Measurements from ENCODE around the gene MORN5. TPM values are rescaled to one million over a fixed set of nuclear protein-coding genes. Genes with fewer than 3 reads are reported as not detected.

MORN5 gene
- total and polyA plus RNA-seq, 10 donors = 1.4 TPM; not detected in 9

DNA sequence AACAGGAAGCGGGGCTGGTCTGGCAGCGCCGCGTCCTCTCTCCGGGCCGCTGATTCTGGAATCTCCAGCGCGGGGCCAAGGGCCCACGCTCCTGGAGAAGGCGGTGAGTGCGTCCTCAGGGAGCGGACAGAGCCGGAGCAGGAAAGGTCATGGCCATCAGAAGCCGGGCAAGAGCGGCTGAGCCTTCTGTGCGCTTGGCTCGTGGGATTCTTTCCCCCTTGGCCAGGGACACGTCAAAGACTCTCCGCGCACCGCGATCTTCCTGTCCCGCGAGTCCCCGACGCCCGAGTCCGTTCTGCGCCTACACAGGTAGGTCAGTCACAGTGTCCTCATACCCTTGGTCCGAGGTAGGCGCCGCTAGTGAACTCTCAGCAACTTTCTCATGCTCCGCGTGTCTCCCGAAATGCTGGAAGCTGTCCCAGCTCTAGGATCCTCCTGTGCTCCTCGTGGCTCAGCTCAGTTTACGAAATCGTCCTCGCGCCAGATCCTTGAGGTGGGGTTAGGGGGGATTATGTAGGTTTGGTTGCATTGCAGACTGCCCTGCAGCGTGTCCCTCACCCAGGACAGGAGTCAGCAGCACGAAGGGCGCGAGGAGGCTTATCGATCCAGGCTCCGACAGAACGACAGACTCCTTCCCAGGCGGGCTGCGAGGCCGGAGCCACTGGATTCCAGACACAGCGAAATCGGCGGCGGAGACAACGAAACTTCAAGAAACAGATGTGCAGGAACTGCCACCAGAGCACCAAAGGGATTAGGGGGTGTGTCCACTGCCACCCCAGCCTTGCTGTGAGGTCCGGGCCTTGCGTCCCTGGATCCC, 60.4 kb downstream of the MORN5 start:
- DNase-seq = no peak
- WGBS, 5 donors = 35 to 40% (median 37%) methylated on average over 42 to 57 of the region's 57 CpGs
- intact Hi-C loops (cut with DNase I; ENCODE audit: low total_unique reads) = no loop called here
- TF ChIP-seq POLR2A (IDR thresholded peaks at IDR 0.05) (no peak), POLR2AphosphoS5 (IDR thresholded peaks at IDR 0.05) (peak in 1 of 3 donors; percentile 34)
- TF ChIP-seq, protein P1, sequence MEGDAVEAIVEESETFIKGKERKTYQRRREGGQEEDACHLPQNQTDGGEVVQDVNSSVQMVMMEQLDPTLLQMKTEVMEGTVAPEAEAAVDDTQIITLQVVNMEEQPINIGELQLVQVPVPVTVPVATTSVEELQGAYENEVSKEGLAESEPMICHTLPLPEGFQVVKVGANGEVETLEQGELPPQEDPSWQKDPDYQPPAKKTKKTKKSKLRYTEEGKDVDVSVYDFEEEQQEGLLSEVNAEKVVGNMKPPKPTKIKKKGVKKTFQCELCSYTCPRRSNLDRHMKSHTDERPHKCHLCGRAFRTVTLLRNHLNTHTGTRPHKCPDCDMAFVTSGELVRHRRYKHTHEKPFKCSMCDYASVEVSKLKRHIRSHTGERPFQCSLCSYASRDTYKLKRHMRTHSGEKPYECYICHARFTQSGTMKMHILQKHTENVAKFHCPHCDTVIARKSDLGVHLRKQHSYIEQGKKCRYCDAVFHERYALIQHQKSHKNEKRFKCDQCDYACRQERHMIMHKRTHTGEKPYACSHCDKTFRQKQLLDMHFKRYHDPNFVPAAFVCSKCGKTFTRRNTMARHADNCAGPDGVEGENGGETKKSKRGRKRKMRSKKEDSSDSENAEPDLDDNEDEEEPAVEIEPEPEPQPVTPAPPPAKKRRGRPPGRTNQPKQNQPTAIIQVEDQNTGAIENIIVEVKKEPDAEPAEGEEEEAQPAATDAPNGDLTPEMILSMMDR (IDR thresholded peaks at IDR 0.05 in 8 of 11, conservative IDR thresholded peaks at IDR 0.05 in 3 of 11) = no peak
- H3K9me3 ChIP-seq = no peaks in the 10 kb centered on the region
- H3K27ac ChIP-seq = no peak overlapping the region
- peaks cover 12 to 30% (median 23%) of the 10 kb centered on the region in 6 donors for H3K4me1 ChIP-seq
- H3K27me3 ChIP-seq (replicated peaks in 1 of 7) = peaks cover 0 to 100% (median 63%) of the 10 kb centered on the region in 7 donors
- H3K4me3 ChIP-seq = peak overlapping the region in 5 of 8 donors; percentile 12 to 61 (median 25)
- H3K36me3 ChIP-seq = no peaks in the 10 kb centered on the region

DNA sequence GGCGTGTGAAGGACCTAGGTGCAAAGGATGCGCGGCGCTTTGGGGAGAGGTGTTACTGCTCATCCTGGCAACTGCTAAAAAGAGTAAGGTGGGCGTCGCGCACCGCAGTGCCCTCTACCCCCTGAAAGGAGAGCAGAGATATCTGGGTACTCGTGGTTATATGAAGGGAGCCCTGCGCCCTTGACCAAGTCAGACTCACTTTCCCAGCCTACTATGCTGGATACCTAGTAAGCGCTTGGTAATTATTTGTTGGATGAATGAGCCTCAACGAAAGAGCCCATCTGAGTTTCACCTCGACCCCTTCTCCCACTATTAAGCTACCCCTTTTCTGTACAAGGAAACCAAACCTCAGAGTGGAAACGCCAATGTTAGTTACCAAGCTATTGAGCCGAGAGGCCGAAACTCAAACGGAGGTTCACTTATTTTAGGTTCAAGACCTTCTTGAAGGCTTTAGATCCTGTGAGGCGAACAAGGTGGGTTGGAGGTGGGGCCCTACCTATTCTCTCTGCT, 61.0 kb downstream of the MORN5 start:
- Histone ChIP-seq H3K4me3 (peak overlapping the region in 1 of 8 donors; percentile 61), H3K9me3 (no peaks in the 10 kb centered on the region), H3K27ac (no peak overlapping the region), H3K36me3 (no peaks in the 10 kb centered on the region), H3K27me3 (replicated peaks in 1 of 7) (peaks cover 0 to 100% (median 64%) of the 10 kb centered on the region in 7 donors), H3K4me1 (peaks cover 12 to 32% (median 23%) of the 10 kb centered on the region in 6 donors)
- intact Hi-C loops (cut with DNase I; ENCODE audit: low total_unique reads) = no loop called here
- DNase-seq = no peak
- WGBS, 5 donors = 55 to 65% (median 56%) methylated on average over 11 to 18 of the region's 18 CpGs
- TF ChIP-seq POLR2A (IDR thresholded peaks at IDR 0.05) = no peak

DNA sequence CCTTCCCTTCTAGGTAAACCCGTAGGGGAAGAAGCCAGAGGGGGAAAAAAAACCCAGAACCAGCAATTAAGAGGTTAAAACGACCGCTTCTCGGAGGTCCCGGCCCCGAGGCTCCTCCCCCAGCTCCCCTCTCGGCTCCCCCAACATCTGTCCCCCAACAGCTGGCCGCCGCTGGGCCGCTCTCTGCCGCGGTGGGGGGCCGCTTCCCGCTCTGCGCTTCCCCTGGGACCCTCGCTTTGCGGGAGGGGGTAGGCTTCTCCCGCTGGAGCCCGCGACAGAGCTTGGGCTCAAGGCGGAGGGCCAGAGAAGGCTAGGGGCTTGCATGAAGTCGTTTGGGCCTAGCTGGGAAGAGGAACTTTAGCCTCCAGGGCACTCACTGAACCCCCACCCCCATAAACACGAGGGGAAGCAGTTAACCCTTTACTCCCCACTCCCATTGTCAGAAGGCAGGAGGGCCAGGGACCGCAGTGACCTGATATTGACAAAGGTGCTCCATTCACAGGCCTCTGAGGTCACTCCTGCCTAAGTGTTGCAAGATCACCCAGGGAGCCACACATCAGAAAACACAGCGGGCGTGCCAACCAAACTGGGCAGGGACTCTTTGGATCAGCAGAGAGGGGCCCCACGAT, 61.6 kb downstream of the MORN5 start:
- Histone ChIP-seq H3K27ac (no peak overlapping the region), H3K4me1 (peaks cover 12 to 37% (median 26%) of the 10 kb centered on the region in 6 donors), H3K4me3 (no peak overlapping the region), H3K36me3 (no peaks in the 10 kb centered on the region), H3K9me3 (no peaks in the 10 kb centered on the region), H3K27me3 (replicated peaks in 1 of 7) (peaks cover 0 to 100% (median 62%) of the 10 kb centered on the region in 7 donors)
- no peak for DNase-seq
- WGBS, 5 donors = 23 to 32% (median 30%) methylated on average over 20 to 27 of the region's 27 CpGs
- TF ChIP-seq POLR2A (IDR thresholded peaks at IDR 0.05) (no peak), POLR2AphosphoS5 (IDR thresholded peaks at IDR 0.05) (no peak)
- TF ChIP-seq, protein P1 (IDR thresholded peaks at IDR 0.05 in 8 of 11, conservative IDR thresholded peaks at IDR 0.05 in 3 of 11) = no peak
- intact Hi-C loops (cut with DNase I; ENCODE audit: low total_unique reads) = no loop called here

DNA sequence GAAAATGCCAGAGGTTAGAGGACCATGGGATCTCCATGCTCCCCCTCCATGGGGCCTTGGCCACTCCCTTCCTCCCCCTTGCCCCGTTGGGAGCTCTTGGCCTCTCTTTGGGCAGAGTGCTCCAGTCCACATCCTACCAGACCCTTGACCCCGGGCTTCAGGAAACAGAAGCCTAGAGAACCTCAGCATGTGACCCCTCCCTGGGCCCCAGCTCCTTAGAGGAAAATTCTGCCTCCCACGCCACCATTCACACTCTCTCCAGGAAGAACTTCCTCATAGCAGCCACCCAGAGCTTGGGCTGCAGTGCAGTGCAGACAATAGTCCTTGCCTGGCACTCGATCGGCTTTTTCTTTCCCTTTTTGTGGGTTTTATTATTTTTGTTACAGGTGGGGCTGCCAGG, 63.1 kb downstream of the MORN5 start:
- intact Hi-C loops (cut with DNase I; ENCODE audit: low total_unique reads) = no loop called here
- H3K4me3 ChIP-seq = no peak overlapping the region
- peaks cover 12 to 52% (median 34%) of the 10 kb centered on the region in 6 donors for H3K4me1 ChIP-seq
- no peak for TF ChIP-seq POLR2A (IDR thresholded peaks at IDR 0.05)
- TF ChIP-seq, protein P1 (IDR thresholded peaks at IDR 0.05 in 8 of 11, conservative IDR thresholded peaks at IDR 0.05 in 3 of 11) = no peak
- no peak for TF ChIP-seq POLR2AphosphoS5 (IDR thresholded peaks at IDR 0.05)
- no peaks in the 10 kb centered on the region for H3K9me3 ChIP-seq
- peaks cover 4 to 100% (median 64%) of the 10 kb centered on the region in 7 donors for H3K27me3 ChIP-seq (replicated peaks in 1 of 7)
- 12 to 21% (median 15%) methylated on average over 5 of the region's 5 CpGs for WGBS, 5 donors
- DNase-seq = no peak
- H3K27ac ChIP-seq = no peak overlapping the region
- H3K36me3 ChIP-seq = no peaks in the 10 kb centered on the region

Data from spleen (tissue), 11 donors.